SK-N-SH (cell line): Measurements from ENCODE around the gene KCTD19. TPM values are rescaled to one million over a fixed set of nuclear protein-coding genes. Genes with fewer than 3 reads are reported as not detected.

ENCODE experiments used
- CTCF ChIA-PET: fragments of 300-600, 350-600 bp; formaldehyde crosslinking; extraction: SDS; loops from one replicate; lab custom pipeline; 2021; lab: Yijun Ruan, JAX
- POLR2A ChIA-PET: fragments of 350-600 bp; sonication (Branson Sonifier 250); formaldehyde crosslinking; extraction: SDS; loops from one replicate; lab custom pipeline; 2020; ENCODE audit warnings: antibody characterized with exemption, inconsistent platforms; lab: Yijun Ruan, JAX
- DNase-seq: peaks from one replicate; pipeline ENCODE4 v3.0.0; 2012
- H2AFZ ChIP-seq: fragments of 200-600 bp; sonication (generic); 2 replicates; pipeline ENCODE4 v1.8.1; 2016; ENCODE audit warnings: antibody characterized with exemption, mild to moderate bottlenecking, low read depth
- H3F3A ChIP-seq: fragments of 200-600 bp; sonication (generic); replicated peaks from 2 replicates; pipeline ENCODE3; 2016; ENCODE audit warnings: antibody characterized with exemption, mild to moderate bottlenecking; ENCODE audit not compliant: insufficient read depth
- H3K27ac ChIP-seq, 2 experiments: fragments of 200-500 bp in 1 of 2; fragments of 200-600 bp in 1 of 2; sonication (Bioruptor generic) in 1 of 2; sonication (generic), shearing (Covaris generic) in 1 of 2; 2 replicates each; pipeline versions ENCODE4 v1.5.1 to v1.6.1; 2014 to 2016; ENCODE audit warnings: low read depth in 2 of 2, inconsistent platforms in 1 of 2, low read length in 1 of 2, mild to moderate bottlenecking in 1 of 2, mixed read lengths in 1 of 2
- H3K27me3 ChIP-seq: fragments of 200-600 bp; sonication (generic), shearing (Covaris generic); 2 replicates; pipeline ENCODE4 v1.6.1; 2016; ENCODE audit warnings: mixed run types; ENCODE audit not compliant: insufficient read depth
- H3K36me3 ChIP-seq, 2 experiments: fragments of 200-500 bp in 1 of 2; fragments of 200-600 bp in 1 of 2; sonication (Bioruptor generic) in 1 of 2; sonication (generic) in 1 of 2; replicated peaks in 1 of 2; 2 replicates each; pipeline versions ENCODE3 to v1.5.1; 2014 to 2016; ENCODE audit warnings: low read length in 1 of 2, mild to moderate bottlenecking in 1 of 2; ENCODE audit not compliant: insufficient read depth in 2 of 2, control insufficient read depth in 1 of 2
- H3K4me1 ChIP-seq, 2 experiments: fragments of 200-500 bp in 1 of 2; fragments of 200-600 bp in 1 of 2; sonication (Bioruptor generic) in 1 of 2; sonication (generic), shearing (Covaris generic) in 1 of 2; 2 replicates each; pipeline versions ENCODE4 v1.5.1 to v1.6.1; 2014 to 2016; ENCODE audit warnings: low read depth in 1 of 2, low read length in 1 of 2, mixed run types in 1 of 2; ENCODE audit not compliant: insufficient read depth in 2 of 2, control insufficient read depth in 1 of 2
- H3K4me2 ChIP-seq: fragments of 200-600 bp; sonication (generic), shearing (Covaris generic); 2 replicates; pipeline ENCODE4 v1.6.1; 2017; ENCODE audit warnings: mixed run types
- H3K4me3 ChIP-seq, 2 experiments: fragments of 200-500 bp in 1 of 2; fragments of 200-600 bp in 1 of 2; sonication (Bioruptor generic) in 1 of 2; sonication (generic), shearing (Covaris generic) in 1 of 2; 2 replicates each; pipeline versions ENCODE4 v1.5.1 to v1.8.1; 2014 to 2016; ENCODE audit warnings: low read depth in 2 of 2, inconsistent platforms in 1 of 2, low read length in 1 of 2, mild to moderate bottlenecking in 1 of 2, mixed read lengths in 1 of 2, moderate library complexity in 1 of 2
- H3K79me2 ChIP-seq: fragments of 200-600 bp; sonication (generic); 2 replicates; pipeline ENCODE4 v1.8.1; 2017; ENCODE audit warnings: mild to moderate bottlenecking; ENCODE audit not compliant: insufficient read depth
- H3K9ac ChIP-seq: fragments of 200-600 bp; sonication (generic); 2 replicates; pipeline ENCODE4 v1.6.1; 2017; ENCODE audit warnings: mixed run types
- H3K9me2 ChIP-seq: fragments of 200-600 bp; sonication (generic); 2 replicates; pipeline ENCODE4 v1.6.1; 2017; ENCODE audit warnings: mixed run types
- H3K9me3 ChIP-seq: fragments of 200-600 bp; sonication (generic); 2 replicates; pipeline ENCODE4 v1.6.1; 2017; ENCODE audit warnings: mixed run types, mild to moderate bottlenecking, moderate library complexity
- H4K20me1 ChIP-seq: fragments of 200-600 bp; sonication (generic); 2 replicates; pipeline ENCODE4 v1.6.1; 2017; ENCODE audit warnings: mild to moderate bottlenecking, mixed run types; ENCODE audit not compliant: insufficient read depth
- ELF1 ChIP-seq: IDR thresholded peaks from 2 replicates; pipeline ENCODE4 v1.4.0; 2012
- EZH2phosphoT487 ChIP-seq: fragments of 200-600 bp; sonication (generic); IDR thresholded peaks from 2 replicates; pipeline ENCODE4 v1.6.1; 2017; ENCODE audit warnings: low read depth, mixed run types, mild to moderate bottlenecking, antibody characterized with exemption, moderate library complexity, borderline replicate concordance
- FOXM1 ChIP-seq: IDR thresholded peaks from 2 replicates; pipeline ENCODE4 v1.4.0; 2012; ENCODE audit warnings: low read depth, mild to moderate bottlenecking
- GABPA ChIP-seq: IDR thresholded peaks from 2 replicates; pipeline ENCODE4 v1.4.0; 2012; ENCODE audit warnings: low read depth, mild to moderate bottlenecking
- GATA2 ChIP-seq: sonication (generic); formaldehyde crosslinking; IDR thresholded peaks from 2 replicates; pipeline ENCODE4 v1.5.0; 2020; ENCODE audit warnings: mild to moderate bottlenecking, missing genetic modification reagents
- IRF3 ChIP-seq: fragments of 150-350 bp; IDR thresholded peaks from 2 replicates; pipeline ENCODE4 v1.6.1; 2016; ENCODE audit warnings: mild to moderate bottlenecking, low read depth, low read length
- MXI1 ChIP-seq: IDR thresholded peaks from 2 replicates; pipeline ENCODE4 v1.6.1; 2012; ENCODE audit warnings: mild to moderate bottlenecking, low read depth, low read length, improper control_type of control experiment
- POLR2AphosphoS5 ChIP-seq: IDR thresholded peaks from 2 replicates; pipeline ENCODE4 v1.6.1; 2012; ENCODE audit warnings: low read depth, low read length
- RAD21 ChIP-seq: IDR thresholded peaks from 2 replicates; pipeline ENCODE4 v1.6.1; 2012; ENCODE audit warnings: mild to moderate bottlenecking, low read length
- SIN3A ChIP-seq: IDR thresholded peaks from 2 replicates; pipeline ENCODE4 v1.6.1; 2012; ENCODE audit warnings: low read depth, mild to moderate bottlenecking, low read length, moderate library complexity, borderline replicate concordance
- TAF1 ChIP-seq: IDR thresholded peaks from 2 replicates; pipeline ENCODE4 v1.6.1; 2012; ENCODE audit warnings: low read depth, mild to moderate bottlenecking, low read length, moderate library complexity, borderline replicate concordance
- TEAD4 ChIP-seq: IDR thresholded peaks from 2 replicates; pipeline ENCODE4 v1.4.0; 2012; ENCODE audit warnings: mild to moderate bottlenecking, borderline replicate concordance; ENCODE audit not compliant: insufficient read depth
- WGBS: methylation state at CpG from one replicate; pipeline ENCODE4 v1.1.6; 2017; ENCODE audit warnings: low lambda C conversion rate; 5-methylcytosine and 5-hydroxymethylcytosine counted together
- polyA plus RNA-seq, 3 experiments: library from polyadenylated mRNA; depleted of rRNA; stranded (reverse); fragments of >200 nt; gene quantifications; 2 replicates each; pipeline ENCODE4 v1.2.3, GENCODE V29; 2012
- TF ChIP-seq, protein P1 (sequence below): IDR thresholded peaks from 2 replicates; pipeline ENCODE4 v1.4.0; 2012; ENCODE audit warnings: low read depth, borderline replicate concordance
- TF ChIP-seq, protein P2 (sequence below): fragments of 150-350 bp; IDR thresholded peaks from 2 replicates; pipeline ENCODE4 v1.6.1; 2017; ENCODE audit warnings: antibody characterized with exemption, low read length, low read depth, borderline replicate concordance
- TF ChIP-seq, protein P3 (sequence below): IDR thresholded peaks from 2 replicates; pipeline ENCODE4; 2012

The KCTD19 gene
- polyA plus RNA-seq, 1 of the 3 experiments (the other 2 are of a cell fraction) = 1.8 TPM

GRCh38 chr16:67265834-67266233 lies 60.7 kb downstream of the KCTD19 start:
- no peak overlapping the region for H3K27ac ChIP-seq
- no peak overlapping the region for H3K4me2 ChIP-seq
- POLR2A ChIA-PET = interaction anchor here (1.1 kb wide), 1 partner anchor 9 kb away, joined by 3 read pairs; no protein-coding TSS in a partner anchor
- H2AFZ ChIP-seq = no peak overlapping the region
- no peaks in the 10 kb centered on the region for H3K9me3 ChIP-seq
- no peaks in the 10 kb centered on the region for H3K9me2 ChIP-seq
- no peak overlapping the region for H3K4me3 ChIP-seq
- WGBS = 84% methylated on average over 7 of the region's 8 CpGs
- peaks cover 21% of the 10 kb centered on the region for H3F3A ChIP-seq
- peaks cover 3 to 7% of the 10 kb centered on the region in 2 experiments; a peak in 2 of 4 replicates for H3K4me1 ChIP-seq
- H3K79me2 ChIP-seq = no peaks in the 10 kb centered on the region
- no peaks in the 10 kb centered on the region for H3K36me3 ChIP-seq
- no peaks in the 10 kb centered on the region for H3K27me3 ChIP-seq
- no peak overlapping the region for H3K9ac ChIP-seq
- H4K20me1 ChIP-seq = no peaks in the 10 kb centered on the region
- no peak for TF ChIP-seq GATA2 (CRISPR knock-in tag)
- TF ChIP-seq, protein P1, sequence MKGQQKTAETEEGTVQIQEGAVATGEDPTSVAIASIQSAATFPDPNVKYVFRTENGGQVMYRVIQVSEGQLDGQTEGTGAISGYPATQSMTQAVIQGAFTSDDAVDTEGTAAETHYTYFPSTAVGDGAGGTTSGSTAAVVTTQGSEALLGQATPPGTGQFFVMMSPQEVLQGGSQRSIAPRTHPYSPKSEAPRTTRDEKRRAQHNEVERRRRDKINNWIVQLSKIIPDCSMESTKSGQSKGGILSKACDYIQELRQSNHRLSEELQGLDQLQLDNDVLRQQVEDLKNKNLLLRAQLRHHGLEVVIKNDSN = no peak
- TF ChIP-seq TAF1 = no peak
- no peak for TF ChIP-seq RAD21
- TF ChIP-seq TEAD4 = no peak
- TF ChIP-seq EZH2phosphoT487 = no peak
- TF ChIP-seq GABPA = no peak
- TF ChIP-seq FOXM1 = no peak
- TF ChIP-seq MXI1 = no peak
- TF ChIP-seq, protein P2, sequence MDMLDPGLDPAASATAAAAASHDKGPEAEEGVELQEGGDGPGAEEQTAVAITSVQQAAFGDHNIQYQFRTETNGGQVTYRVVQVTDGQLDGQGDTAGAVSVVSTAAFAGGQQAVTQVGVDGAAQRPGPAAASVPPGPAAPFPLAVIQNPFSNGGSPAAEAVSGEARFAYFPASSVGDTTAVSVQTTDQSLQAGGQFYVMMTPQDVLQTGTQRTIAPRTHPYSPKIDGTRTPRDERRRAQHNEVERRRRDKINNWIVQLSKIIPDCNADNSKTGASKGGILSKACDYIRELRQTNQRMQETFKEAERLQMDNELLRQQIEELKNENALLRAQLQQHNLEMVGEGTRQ = no peak
- no peak for TF ChIP-seq ELF1
- TF ChIP-seq, protein P3, sequence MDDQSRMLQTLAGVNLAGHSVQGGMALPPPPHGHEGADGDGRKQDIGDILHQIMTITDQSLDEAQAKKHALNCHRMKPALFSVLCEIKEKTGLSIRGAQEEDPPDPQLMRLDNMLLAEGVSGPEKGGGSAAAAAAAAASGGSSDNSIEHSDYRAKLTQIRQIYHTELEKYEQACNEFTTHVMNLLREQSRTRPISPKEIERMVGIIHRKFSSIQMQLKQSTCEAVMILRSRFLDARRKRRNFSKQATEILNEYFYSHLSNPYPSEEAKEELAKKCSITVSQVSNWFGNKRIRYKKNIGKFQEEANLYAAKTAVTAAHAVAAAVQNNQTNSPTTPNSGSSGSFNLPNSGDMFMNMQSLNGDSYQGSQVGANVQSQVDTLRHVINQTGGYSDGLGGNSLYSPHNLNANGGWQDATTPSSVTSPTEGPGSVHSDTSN = no peak
- TF ChIP-seq SIN3A = no peak
- no peak for TF ChIP-seq IRF3
- no peak for TF ChIP-seq POLR2AphosphoS5
- CTCF ChIA-PET = interaction anchor here (1.2 to 1.9 kb wide), 4 partner anchors 13 to 68 kb away, joined by 3 to 10 read pairs (median 4); partner anchors contain the start of gene FHOD1
- DNase-seq = no peak
